Measurements from ENCODE around the gene SH2D2A. TPM values are rescaled to one million over a fixed set of nuclear protein-coding genes. Genes with fewer than 3 reads are reported as not detected.

Gene SH2D2A
- total and polyA plus RNA-seq, 2 of the 4 experiments (the other 2 are of a cell fraction), result not detected

- H2AFZ ChIP-seq (replicated peaks; ENCODE audit: low read length, poor library complexity), result peak overlapping the region; percentile 11
- in situ Hi-C loops (cut with MboI; ENCODE audit: low sequenced_read_pairs) (no loop called here), intact Hi-C loops (cut with micrococcal nuclease) (no loop called here), dilution Hi-C loops (cut with HindIII; ENCODE audit: low sequenced_read_pairs, unreplicated experiment) (no loop called here)
- DNase-seq (no peak), ATAC-seq (ENCODE audit: low read depth) (no peak)
- no peaks in the 10 kb centered on the region for H3K9me1 ChIP-seq (ENCODE audit: insufficient read depth, low read length)
- no peaks in the 10 kb centered on the region for H3K36me3 ChIP-seq (ENCODE audit: control insufficient read depth, insufficient read depth, low read length)
- no peak overlapping the region for H3K4me3 ChIP-seq (ENCODE audit: insufficient read depth, low read depth, low read length)
- no peak overlapping the region for H4K8ac ChIP-seq (ENCODE audit: low read depth in 2 of 2, low read length in 2 of 2)
- peaks cover 4% of the 10 kb centered on the region; the same call in 1 of the 2 replicates for H4K20me1 ChIP-seq (ENCODE audit: insufficient read depth, low read length)
- TF ChIP-seq RFX5 (IDR thresholded peaks at IDR 0.05; ENCODE audit: low read depth, low read length) (no peak), MXI1 (IDR thresholded peaks at IDR 0.05; ENCODE audit: borderline replicate concordance, low read depth, low read length) (no peak), BHLHE40 (IDR thresholded peaks at IDR 0.05; ENCODE audit: low read depth, low read length) (no peak), CTCF (conservative IDR thresholded peaks at IDR 0.05; ENCODE audit: low read depth, low read length) (no peak), POLR2A (IDR thresholded peaks at IDR 0.05; ENCODE audit: low read depth, low read length) (no peak), RCOR1 (IDR thresholded peaks at IDR 0.05; ENCODE audit: insufficient replicate concordance, low read length) (no peak), CHD1 (IDR thresholded peaks at IDR 0.05; ENCODE audit: low read depth, low read length) (no peak), FOS (IDR thresholded peaks at IDR 0.05; ENCODE audit: low read depth, low read length) (no peak), SMC3 (IDR thresholded peaks at IDR 0.05; ENCODE audit: low read depth, low read length) (no peak), CEBPB (IDR thresholded peaks at IDR 0.05; ENCODE audit: low read depth, low read length) (no peak), MAZ (IDR thresholded peaks at IDR 0.05; ENCODE audit: borderline replicate concordance, low read depth, low read length) (no peak), MAFK (IDR thresholded peaks at IDR 0.05; ENCODE audit: low read depth, low read length) (no peak)
- TF ChIP-seq, protein P1, sequence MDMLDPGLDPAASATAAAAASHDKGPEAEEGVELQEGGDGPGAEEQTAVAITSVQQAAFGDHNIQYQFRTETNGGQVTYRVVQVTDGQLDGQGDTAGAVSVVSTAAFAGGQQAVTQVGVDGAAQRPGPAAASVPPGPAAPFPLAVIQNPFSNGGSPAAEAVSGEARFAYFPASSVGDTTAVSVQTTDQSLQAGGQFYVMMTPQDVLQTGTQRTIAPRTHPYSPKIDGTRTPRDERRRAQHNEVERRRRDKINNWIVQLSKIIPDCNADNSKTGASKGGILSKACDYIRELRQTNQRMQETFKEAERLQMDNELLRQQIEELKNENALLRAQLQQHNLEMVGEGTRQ (IDR thresholded peaks at IDR 0.05; ENCODE audit: low read depth, low read length), result no peak
- H3K4me1 ChIP-seq (ENCODE audit: control insufficient read depth, insufficient read depth, low read length), result peaks cover 3% of the 10 kb centered on the region; the same call in 1 of the 2 replicates
- H3K9me3 ChIP-seq (ENCODE audit: control insufficient read depth, insufficient read depth, low read length), result no peaks in the 10 kb centered on the region; the same call in 1 of the 2 replicates
- no peak overlapping the region for H3K4ac ChIP-seq (ENCODE audit: low read depth, low read length)
- ChIA-PET POLR2A (ENCODE audit: unreplicated experiment) (no interaction called here), CTCF (interaction anchor here (1.7 kb wide), 1 partner anchor 11 kb away, joined by 11 read pairs; the partner anchor contains the start of genes INSRR and NTRK1)
- no peak overlapping the region for H3K27ac ChIP-seq (ENCODE audit: insufficient read depth, low read length)
- no TSS peak for BruUV-seq (replicated peaks)
- no peak overlapping the region for H4K91ac ChIP-seq (ENCODE audit: insufficient read depth, low read depth, low read length)
- H2BK120ac ChIP-seq (ENCODE audit: low read depth, low read length), result no peak overlapping the region
- H3K56ac ChIP-seq (ENCODE audit: extremely low read depth, insufficient read depth, low read length), result no peak overlapping the region
- H2AK5ac ChIP-seq (ENCODE audit: low read depth, low read length), result no peak overlapping the region
- H2BK20ac ChIP-seq (ENCODE audit: low read depth, low read length), result no peak overlapping the region
- no peak overlapping the region for H3K14ac ChIP-seq (replicated peaks; ENCODE audit: low read depth, low read length)
- H3K27me3 ChIP-seq (ENCODE audit: control insufficient read depth, insufficient read depth, low read length), result peaks cover 87% of the 10 kb centered on the region
- 6% methylated on average over 7 of the region's 23 CpGs; no CpG with 5 or more reads in 1 of the 2 experiments for WGBS, 2 experiments (ENCODE audit: extremely low coverage in 2 of 2, insufficient read length in 1 of 2)
- H3K23ac ChIP-seq (ENCODE audit: low read depth, low read length), result no peak overlapping the region
- H2AK9ac ChIP-seq (replicated peaks; ENCODE audit: low read depth, low read length, poor library complexity), result no peak overlapping the region
- no peak overlapping the region for H3K18ac ChIP-seq (ENCODE audit: low read depth, low read length)
- no peak overlapping the region for H3K4me2 ChIP-seq (ENCODE audit: low read depth, low read length)
- H4K5ac ChIP-seq (ENCODE audit: low read depth, low read length), result no peak overlapping the region
- H3K79me1 ChIP-seq (ENCODE audit: low read depth in 1 of 2, low read length in 2 of 2), result no peaks in the 10 kb centered on the region
- no peak overlapping the region for H3K9ac ChIP-seq (ENCODE audit: low read depth, low read length)
- H2BK15ac ChIP-seq (ENCODE audit: low read depth, low read length), result no peak overlapping the region
- no peak overlapping the region for H2BK5ac ChIP-seq (ENCODE audit: low read depth, low read length, poor library complexity, severe bottlenecking)
Observed at GRCh38 chr1:156849151-156849496, 32.5 kb upstream of the SH2D2A start.
